MV-4-11 (cell line): ENCODE results near the gene H2BK1.

ENCODE experiments used
- DNase-seq: peaks from one replicate; lab custom pipeline; 2025; lab: John Stamatoyannopoulos, UW

The H2BK1 gene

GRCh38 chr7:151245360-151246101, 35.2 kb upstream of the H2BK1 start:
- DNase-seq, result no peak

DNA sequence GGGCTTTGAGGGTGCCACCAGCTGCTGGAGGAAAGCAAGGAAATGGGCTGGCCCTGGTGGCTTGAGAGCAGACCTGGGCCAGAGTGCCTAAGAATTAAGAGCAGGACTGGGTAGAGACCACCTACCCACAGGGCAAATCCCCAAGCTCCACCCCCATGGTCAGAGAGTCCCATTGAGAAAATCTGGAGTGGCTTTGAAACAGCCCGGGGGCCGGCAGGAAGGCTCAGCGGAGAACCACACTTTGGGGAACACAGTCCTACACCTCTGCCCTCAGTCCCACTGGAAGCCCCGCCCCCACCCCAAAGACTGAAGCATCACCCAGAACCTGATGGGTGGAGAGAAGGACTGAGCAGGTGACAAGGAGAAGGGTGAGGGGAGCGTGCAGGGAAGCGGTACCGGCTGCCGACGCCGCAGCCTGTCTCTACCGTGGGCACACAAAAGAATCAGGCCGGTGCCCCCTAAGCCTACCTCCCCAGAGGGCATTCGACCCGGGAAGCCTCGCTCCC, 34.6 kb upstream of the H2BK1 start:
- DNase-seq, result no peak

DNA sequence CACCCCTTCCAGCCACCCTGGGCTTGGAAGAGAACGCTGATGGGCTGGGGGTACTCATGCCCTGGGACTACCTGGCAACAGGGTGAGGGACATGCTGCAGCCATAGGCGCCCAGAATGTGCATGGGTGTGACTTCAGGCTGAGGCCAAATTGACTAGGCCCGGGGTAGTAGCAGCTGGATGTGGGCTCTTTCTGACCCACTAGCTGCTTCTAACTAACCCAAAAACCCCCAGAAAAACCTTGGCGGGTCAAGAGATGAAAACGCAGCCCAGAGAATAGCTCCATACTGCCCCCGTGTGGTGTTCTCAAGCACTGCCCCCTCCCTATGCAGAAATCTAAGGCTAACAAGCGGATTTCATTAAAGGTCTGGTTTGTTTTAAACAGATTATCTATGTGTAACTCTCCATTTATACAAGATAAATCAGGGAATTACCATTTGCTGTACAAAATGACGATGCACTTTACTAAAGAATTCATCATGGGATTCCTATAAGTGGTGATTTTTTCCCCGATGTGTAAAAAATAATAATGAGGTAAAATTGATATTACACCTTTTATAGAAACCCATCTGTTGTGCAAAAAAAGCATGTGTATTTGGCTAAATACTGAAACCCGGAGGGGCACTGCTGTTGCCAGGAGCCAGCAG, 34.0 kb upstream of the H2BK1 start:
- peak; percentile 15 for DNase-seq

DNA sequence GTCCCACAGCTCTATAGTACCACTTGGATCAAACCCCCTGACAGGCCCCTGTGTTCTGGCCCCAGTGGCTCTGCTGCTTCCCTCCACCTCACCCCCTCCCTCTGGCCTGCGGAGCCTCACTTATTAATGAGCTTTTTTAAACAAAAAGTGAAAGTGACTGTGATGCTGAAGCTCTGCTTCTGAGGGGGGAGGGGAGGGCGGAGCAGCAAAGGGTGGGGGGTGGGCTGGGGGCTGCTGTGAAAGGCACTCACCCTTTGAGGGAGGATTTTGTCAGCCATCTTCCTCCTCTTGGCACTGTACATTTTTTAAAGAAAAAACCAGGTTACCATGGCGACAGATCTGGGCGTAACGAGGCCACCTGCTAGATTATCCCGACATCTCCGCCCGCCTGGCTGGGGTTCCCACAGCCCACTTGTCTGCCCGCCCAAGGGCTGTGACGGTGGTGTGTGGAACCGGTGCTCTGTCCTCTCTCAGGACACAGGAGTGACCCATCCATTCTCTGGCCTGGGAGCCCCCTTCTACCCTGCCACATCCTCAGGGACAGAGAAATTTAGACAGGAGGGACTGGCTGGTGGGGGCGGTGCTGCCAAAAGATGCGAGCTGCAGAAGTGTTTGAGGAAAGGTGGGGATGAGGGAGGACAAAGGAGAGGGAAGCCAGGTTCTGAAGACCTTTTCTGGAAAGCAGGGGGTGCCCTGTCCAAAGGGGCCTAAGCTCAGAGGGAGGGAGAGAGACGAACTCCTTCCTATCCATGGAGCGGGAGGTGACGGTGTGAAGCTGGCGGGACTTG, 33.3 kb upstream of the H2BK1 start:
- peak; percentile 22 for DNase-seq

DNA sequence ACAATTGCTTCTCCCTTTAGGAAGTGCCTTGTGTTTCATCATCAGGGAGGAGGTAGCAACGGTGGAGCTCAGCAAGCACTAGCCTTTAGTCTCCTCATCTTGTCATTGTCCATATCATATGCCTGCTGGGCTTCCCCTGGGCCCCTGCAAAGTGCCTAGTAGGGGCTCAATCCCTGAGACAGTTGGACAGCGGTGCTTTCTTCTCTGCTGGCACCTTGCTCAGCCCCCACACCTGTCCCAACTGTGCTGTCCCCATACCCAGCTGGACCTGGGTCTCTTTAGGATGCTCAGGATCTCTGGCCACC, 32.7 kb upstream of the H2BK1 start:
- DNase-seq, result no peak

DNA sequence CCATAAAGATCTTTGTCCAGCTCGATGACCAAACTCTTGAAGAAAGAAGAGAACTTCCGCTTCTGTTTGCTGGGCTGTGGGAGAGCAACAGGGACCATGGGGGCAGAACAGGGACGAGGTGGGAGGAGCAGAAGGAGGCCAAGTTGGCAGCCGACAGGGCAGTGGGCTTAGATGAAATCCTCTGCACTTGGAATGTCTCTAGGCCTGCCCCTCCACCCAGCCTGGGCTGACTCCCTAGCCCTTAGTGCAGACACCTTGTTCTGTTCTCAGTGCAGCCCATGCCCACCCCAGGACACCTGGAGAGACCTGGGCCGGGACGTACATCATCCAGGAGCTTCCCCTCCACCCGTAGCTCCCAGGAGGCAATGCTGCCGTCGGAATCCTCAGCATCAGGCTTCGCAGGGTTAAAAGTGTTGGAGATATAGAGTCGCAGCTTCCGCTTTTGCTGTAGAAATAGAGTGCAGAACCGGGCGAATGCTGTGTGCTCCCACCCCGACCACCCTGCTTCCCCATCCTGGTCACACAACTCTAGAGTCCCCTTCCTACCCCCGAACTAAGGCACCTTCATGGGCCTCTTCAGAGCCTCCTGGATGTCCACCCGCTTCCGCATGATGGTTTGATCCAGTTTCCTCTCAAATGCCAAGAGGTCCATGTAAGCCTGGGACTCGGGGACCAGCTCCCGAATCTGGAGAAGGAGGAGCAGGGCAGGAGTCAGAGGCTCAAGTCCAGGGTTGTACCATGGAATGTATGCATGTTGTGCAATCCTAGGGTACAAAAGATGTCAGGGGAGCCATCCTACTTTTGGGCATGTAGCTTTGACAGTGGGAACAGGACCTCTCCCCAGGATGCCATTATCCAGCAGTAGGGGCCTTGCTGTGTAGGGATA, 32.1 kb upstream of the H2BK1 start:
- no peak for DNase-seq

DNA sequence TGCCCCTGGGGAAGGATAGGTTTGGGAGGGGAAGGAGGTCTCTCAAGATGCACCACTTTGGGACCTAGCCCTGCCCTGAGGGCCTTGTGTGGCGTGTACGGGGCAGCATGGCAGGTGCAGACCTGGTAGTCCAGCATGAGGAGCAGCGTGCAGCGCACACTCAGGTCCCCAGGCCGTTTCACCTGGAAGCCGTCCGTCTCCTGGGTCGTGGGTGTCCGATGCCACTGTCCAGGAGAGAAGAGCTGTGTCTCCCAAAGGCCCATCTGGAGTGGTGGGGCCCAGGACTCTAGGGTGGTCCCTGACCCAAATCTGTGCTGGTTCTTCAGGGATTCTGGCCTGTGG, 31.4 kb upstream of the H2BK1 start:
- DNase-seq, result no peak

DNA sequence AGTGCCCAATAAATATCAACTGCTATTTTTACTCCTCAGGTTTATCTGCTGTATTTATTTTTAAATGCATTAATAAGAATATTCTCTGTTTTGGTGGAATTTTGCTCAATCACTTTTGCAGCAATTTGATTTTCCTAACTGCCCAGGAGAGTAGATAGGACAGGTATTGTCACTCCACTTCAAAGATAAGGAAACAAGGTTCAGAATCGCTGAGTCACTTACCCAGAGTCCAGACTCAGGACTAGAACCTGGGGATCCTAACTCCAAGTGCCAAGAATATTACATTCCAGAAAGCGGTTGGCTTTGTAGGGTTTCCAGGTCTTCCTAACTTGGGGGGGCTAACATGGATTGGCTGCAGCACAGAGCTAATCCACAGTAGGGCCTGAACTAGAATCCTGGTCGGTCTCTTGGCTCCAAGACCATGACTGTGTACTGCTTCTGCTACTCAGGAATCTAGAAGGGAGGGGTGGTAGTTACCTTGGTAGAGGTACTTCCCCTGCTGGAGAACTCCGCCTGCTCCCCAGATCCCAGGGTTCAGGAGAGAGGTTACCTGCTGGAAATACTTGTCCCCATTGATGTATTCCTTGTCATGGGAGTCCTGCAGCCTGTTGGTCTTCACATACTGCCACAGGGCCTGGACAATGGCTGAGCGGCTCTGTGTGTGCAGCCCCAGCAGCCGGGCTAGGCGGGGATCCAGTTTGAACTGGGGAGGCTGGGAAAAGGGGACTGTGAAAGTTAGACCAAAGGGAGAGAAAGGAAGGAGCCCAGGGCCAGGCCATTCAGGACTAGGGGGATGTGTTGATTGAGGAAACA, 30.9 kb upstream of the H2BK1 start:
- no peak for DNase-seq

- no peak for DNase-seq
Observed at GRCh38 chr7:151240536-151240935, 30.2 kb upstream of the H2BK1 start.

DNA sequence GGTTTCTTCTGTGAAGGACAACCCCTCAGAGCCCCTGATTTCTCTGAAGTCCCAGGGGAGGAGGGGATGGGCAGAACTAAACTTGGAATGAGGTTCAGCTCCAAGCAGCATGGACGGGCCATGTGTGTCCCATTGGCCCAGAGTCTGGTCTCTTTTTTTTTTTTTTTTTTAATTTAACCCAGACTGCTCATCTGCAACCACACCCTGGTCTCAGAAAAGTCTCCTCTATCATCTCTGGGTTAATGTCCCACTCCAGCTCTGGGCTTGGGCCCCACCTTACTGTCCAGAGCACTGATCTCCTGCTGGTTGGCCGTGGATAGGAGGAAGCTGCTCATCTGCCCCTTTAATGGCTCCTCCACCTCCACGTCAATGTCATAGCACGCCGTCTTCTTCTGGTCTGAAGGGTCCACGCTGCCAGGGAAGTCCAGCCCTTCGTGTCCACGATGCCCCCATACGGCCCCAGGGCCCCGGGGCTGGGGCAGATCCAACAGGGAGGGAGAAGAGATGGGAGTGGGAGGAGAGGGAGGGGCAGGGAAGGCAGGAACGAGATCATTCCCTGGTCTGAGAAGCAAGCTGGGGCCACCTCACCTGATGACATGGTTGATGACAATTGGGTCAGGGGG, 29.7 kb upstream of the H2BK1 start:
- no peak for DNase-seq

- no peak for DNase-seq
Observed at GRCh38 chr7:151238924-151239836, 28.9 kb upstream of the H2BK1 start.

GRCh38 chr7:151238190-151238810, 28.0 kb upstream of the H2BK1 start:
- DNase-seq, result no peak

DNA sequence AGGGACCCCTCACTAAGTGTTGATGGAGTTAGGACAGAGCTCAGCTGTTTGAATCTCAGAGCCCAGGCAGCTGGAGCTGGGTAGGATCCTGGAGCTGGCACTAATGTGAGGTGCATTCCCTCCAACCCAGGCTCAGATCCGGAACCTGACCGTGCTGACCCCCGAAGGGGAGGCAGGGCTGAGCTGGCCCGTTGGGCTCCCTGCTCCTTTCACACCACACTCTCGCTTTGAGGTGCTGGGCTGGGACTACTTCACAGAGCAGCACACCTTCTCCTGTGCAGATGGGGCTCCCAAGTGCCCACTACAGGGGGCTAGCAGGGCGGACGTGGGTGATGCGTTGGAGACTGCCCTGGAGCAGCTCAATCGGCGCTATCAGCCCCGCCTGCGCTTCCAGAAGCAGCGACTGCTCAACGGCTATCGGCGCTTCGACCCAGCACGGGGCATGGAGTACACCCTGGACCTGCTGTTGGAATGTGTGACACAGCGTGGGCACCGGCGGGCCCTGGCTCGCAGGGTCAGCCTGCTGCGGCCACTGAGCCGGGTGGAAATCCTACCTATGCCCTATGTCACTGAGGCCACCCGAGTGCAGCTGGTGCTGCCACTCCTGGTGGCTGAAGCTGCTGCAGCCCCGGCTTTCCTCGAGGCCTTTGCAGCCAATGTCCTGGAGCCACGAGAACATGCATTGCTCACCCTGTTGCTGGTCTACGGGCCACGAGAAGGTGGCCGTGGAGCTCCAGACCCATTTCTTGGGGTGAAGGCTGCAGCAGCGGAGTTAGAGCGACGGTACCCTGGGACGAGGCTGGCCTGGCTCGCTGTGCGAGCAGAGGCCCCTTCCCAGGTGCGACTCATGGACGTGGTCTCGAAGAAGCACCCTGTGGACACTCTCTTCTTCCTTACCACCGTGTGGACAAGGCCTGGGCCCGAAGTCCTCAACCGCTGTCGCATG, 27.2 kb upstream of the H2BK1 start:
- DNase-seq, result no peak

DNA sequence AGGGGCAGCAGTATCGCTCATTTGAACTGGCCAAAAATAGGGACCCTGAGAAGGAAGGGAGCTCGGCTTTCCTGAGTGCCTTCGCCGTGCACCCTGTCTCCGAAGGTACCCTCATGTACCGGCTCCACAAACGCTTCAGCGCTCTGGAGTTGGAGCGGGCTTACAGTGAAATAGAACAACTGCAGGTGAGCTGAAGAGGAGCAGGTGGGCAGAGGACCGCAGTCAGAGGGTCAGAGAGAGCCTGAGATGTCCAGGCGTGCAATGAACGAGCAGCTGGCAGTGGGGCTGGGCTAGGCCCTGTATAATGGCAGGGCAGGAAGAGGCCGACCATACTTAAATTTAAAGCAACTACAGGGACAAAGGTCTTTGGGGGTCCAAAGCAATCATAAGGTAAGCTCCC, 26.1 kb upstream of the H2BK1 start:
- no peak for DNase-seq

DNA sequence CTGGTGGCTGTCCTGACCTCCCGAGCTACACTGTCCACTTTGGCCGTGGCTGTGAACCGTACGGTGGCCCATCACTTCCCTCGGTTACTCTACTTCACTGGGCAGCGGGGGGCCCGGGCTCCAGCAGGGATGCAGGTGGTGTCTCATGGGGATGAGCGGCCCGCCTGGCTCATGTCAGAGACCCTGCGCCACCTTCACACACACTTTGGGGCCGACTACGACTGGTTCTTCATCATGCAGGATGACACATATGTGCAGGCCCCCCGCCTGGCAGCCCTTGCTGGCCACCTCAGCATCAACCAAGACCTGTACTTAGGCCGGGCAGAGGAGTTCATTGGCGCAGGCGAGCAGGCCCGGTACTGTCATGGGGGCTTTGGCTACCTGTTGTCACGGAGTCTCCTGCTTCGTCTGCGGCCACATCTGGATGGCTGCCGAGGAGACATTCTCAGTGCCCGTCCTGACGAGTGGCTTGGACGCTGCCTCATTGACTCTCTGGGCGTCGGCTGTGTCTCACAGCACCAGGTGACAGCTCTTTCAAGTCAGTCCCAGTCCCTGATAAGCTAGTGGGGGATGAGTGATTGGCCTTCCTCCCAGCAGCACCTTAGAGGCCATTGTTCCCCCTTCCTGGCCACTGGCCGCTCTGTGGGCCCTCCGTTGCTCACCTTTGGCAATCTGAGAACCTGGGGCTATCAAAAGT, 25.0 kb upstream of the H2BK1 start:
- DNase-seq, result no peak

DNA sequence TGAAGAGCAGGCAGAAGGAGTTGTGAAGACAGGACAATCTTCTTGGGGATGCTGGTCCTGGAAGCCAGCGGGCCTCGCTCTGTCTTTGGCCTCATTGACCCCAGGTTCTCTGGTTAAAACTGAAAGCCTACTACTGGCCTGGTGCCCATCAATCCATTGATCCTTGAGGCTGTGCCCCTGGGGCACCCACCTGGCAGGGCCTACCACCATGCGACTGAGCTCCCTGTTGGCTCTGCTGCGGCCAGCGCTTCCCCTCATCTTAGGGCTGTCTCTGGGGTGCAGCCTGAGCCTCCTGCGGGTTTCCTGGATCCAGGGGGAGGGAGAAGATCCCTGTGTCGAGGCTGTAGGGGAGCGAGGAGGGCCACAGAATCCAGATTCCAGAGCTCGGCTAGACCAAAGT, 23.5 kb upstream of the H2BK1 start:
- no peak for DNase-seq

- peak; percentile 79 for DNase-seq
Observed at GRCh38 chr7:151232917-151233701, 22.8 kb upstream of the H2BK1 start.
